WTC11 (cell line): ENCODE data around the gene NAT9.

Experiments used
- ATF2 ChIP-seq: sonication (generic); formaldehyde crosslinking; IDR thresholded peaks from 2 replicates; pipeline ENCODE4 v1.8.1; 2022; ENCODE audit warnings: low read depth, missing genetic modification reagents, borderline replicate concordance
- ATF3 ChIP-seq: sonication (generic); formaldehyde crosslinking; conservative IDR thresholded peaks from 2 replicates; pipeline ENCODE4 v1.8.1; 2022; ENCODE audit warnings: mild to moderate bottlenecking, missing genetic modification reagents
- CTCF ChIP-seq: fragments of 200-600 bp; IDR thresholded peaks from 2 replicates; pipeline ENCODE4 v1.8.0; 2022; ENCODE audit warnings: antibody characterized with exemption
- E2F1 ChIP-seq: sonication (generic); formaldehyde crosslinking; IDR thresholded peaks from 2 replicates; pipeline ENCODE4 v1.8.0; 2022; ENCODE audit warnings: mild to moderate bottlenecking, missing genetic modification reagents
- E2F4 ChIP-seq: sonication (generic); formaldehyde crosslinking; IDR thresholded peaks from 2 replicates; pipeline ENCODE4 v1.8.1; 2022; ENCODE audit warnings: low read depth, mild to moderate bottlenecking, moderate library complexity, missing genetic modification reagents, borderline replicate concordance
- KAT7 ChIP-seq: sonication (generic); formaldehyde crosslinking; IDR thresholded peaks from 2 replicates; pipeline ENCODE4 v1.8.1; 2023; ENCODE audit warnings: missing genetic modification reagents, mild to moderate bottlenecking, borderline replicate concordance
- PREB ChIP-seq: sonication (generic); formaldehyde crosslinking; IDR thresholded peaks from 2 replicates; pipeline ENCODE4 v1.8.1; 2022; ENCODE audit warnings: mild to moderate bottlenecking, missing genetic modification reagents, moderate library complexity, borderline replicate concordance
- SMAD4 ChIP-seq: sonication (generic); formaldehyde crosslinking; IDR thresholded peaks from 2 replicates; pipeline ENCODE4 v1.8.0; 2022; ENCODE audit warnings: mild to moderate bottlenecking, missing genetic modification reagents
- USF2 ChIP-seq: sonication (generic); formaldehyde crosslinking; IDR thresholded peaks from 2 replicates; pipeline ENCODE4 v1.8.1; 2023; ENCODE audit warnings: mild to moderate bottlenecking, missing genetic modification reagents, moderate library complexity
- ZNF219 ChIP-seq: sonication (generic); formaldehyde crosslinking; IDR thresholded peaks from 2 replicates; pipeline ENCODE4 v1.8.0; 2023; ENCODE audit warnings: missing genetic modification reagents, mild to moderate bottlenecking, borderline replicate concordance

- TF ChIP-seq ZNF219: no peak
- TF ChIP-seq ATF3 (CRISPR knock-in tag): no peak
- TF ChIP-seq SMAD4 (CRISPR knock-in tag): no peak
- TF ChIP-seq ATF2: no peak
- no peak for TF ChIP-seq CTCF
- no peak for TF ChIP-seq KAT7 (CRISPR knock-in tag)
- TF ChIP-seq USF2 (CRISPR knock-in tag): no peak
- TF ChIP-seq E2F1: no peak
- no peak for TF ChIP-seq E2F4 (CRISPR knock-in tag)
- no peak for TF ChIP-seq PREB (CRISPR knock-in tag)
These were observed 38.9 kb upstream of the NAT9 start for GRCh38 chr17:74815067-74815466.
